Measurements from ENCODE around the gene EEIG1.
"Not testable (repeated sequence)": the region's sequence is repeated elsewhere in the genome, so short reads cannot be mapped to it uniquely, and the experiment has no call there.

The EEIG1 gene

GRCh38 chr9:127980706-127981558 lies at the start of gene EEIG1:
EEIG1 (minus strand) TSS chr9:127980989; CDS start chr9:127980137, 852 bp downstream.
- peak; percentile 93 to 98 (median 93) for DNase-seq (ENCODE audit: low read depth in 3 of 3)

- DNase-seq (ENCODE audit: low read depth in 3 of 3) = no peak
These were observed 46.9 kb upstream of the EEIG1 start for GRCh38 chr9:128027705-128028104.

- DNase-seq (ENCODE audit: low read depth in 3 of 3) = no peak
These were observed 46.2 kb upstream of the EEIG1 start for GRCh38 chr9:128026773-128027541.

- peak; percentile 41 to 66 (median 53) for DNase-seq (ENCODE audit: low read depth in 3 of 3)
These were observed 45.5 kb upstream of the EEIG1 start for GRCh38 chr9:128026255-128026772.

- no peak for DNase-seq (ENCODE audit: low read depth in 3 of 3)
These were observed 44.9 kb upstream of the EEIG1 start for GRCh38 chr9:128025736-128026135.

GRCh38 chr9:128024761-128025308 lies 44.0 kb upstream of the EEIG1 start:
- DNase-seq (ENCODE audit: low read depth in 3 of 3) = no peak

- DNase-seq (ENCODE audit: low read depth in 3 of 3) = not testable (repeated sequence)
These were observed 42.9 kb upstream of the EEIG1 start for GRCh38 chr9:128023671-128024070.

GRCh38 chr9:128022886-128023285 lies 42.1 kb upstream of the EEIG1 start:
- no peak for DNase-seq (ENCODE audit: low read depth in 3 of 3)

GRCh38 chr9:128021098-128021497 lies 40.3 kb upstream of the EEIG1 start:
- no peak for DNase-seq (ENCODE audit: low read depth in 3 of 3)

- no peak for DNase-seq (ENCODE audit: low read depth in 3 of 3)
These were observed 39.9 kb upstream of the EEIG1 start for GRCh38 chr9:128020692-128021091.

- DNase-seq (ENCODE audit: low read depth in 3 of 3) = no peak
These were observed 34.9 kb upstream of the EEIG1 start for GRCh38 chr9:128015696-128016095.

GRCh38 chr9:128011071-128011817 lies 30.5 kb upstream of the EEIG1 start:
- no peak for DNase-seq (ENCODE audit: low read depth in 3 of 3)

GRCh38 chr9:128009639-128010038 lies 28.9 kb upstream of the EEIG1 start:
- no peak for DNase-seq (ENCODE audit: low read depth in 3 of 3)

- DNase-seq (ENCODE audit: low read depth in 3 of 3) = no peak
These were observed 27.4 kb upstream of the EEIG1 start for GRCh38 chr9:128008171-128008570.

- peak; percentile 67 to 86 (median 83) for DNase-seq (ENCODE audit: low read depth in 3 of 3)
These were observed 26.9 kb upstream of the EEIG1 start for GRCh38 chr9:128007566-128008138.

- no peak for DNase-seq (ENCODE audit: low read depth in 3 of 3)
These were observed 25.7 kb upstream of the EEIG1 start for GRCh38 chr9:128006332-128006996.

GRCh38 chr9:128005923-128006322 lies 25.1 kb upstream of the EEIG1 start:
- no peak for DNase-seq (ENCODE audit: low read depth in 3 of 3)

- DNase-seq (ENCODE audit: low read depth in 3 of 3) = no peak
These were observed 23.3 kb upstream of the EEIG1 start for GRCh38 chr9:128003966-128004604.

GRCh38 chr9:128002959-128003358 lies 22.2 kb upstream of the EEIG1 start:
- DNase-seq (ENCODE audit: low read depth in 3 of 3) = no peak

- DNase-seq (ENCODE audit: low read depth in 3 of 3) = no peak
These were observed 21.1 kb upstream of the EEIG1 start for GRCh38 chr9:128001779-128002298.
